Central memory CD8-positive, alpha-beta T cell (primary cell): ENCODE results near the gene L3MBTL4.
"Not testable (repeated sequence)": the region's sequence is repeated elsewhere in the genome, so short reads cannot be mapped to it uniquely, and the experiment has no call there.

ENCODE experiments used
- ATAC-seq: fragments of 150-1000 bp; cut with Tn5 transposase; replicated peaks from 2 replicates; pipeline ENCODE4 v1.10.0; 2022; ENCODE audit warnings: mild to moderate bottlenecking, moderate FRiP score, moderate number of reproducible peaks; ENCODE audit not compliant: poor library complexity, severe bottlenecking; ENCODE audit errors: extremely low read depth
- DNase-seq, 2 donors: peaks; one replicate each; pipeline ENCODE4 v3.0.0; 2021; ENCODE audit warnings: low spot score in 2 of 2
- H3K27ac Mint-ChIP-seq: one replicate; pipeline ENCODE4 v1.8.0; 2022; ENCODE audit warnings: low read depth, mild to moderate bottlenecking, moderate library complexity, mixed read lengths
- H3K27me3 Mint-ChIP-seq: one replicate; pipeline ENCODE4 v1.8.0; 2022; ENCODE audit warnings: mixed read lengths
- H3K36me3 Mint-ChIP-seq: one replicate; pipeline ENCODE4 v1.8.0; 2022; ENCODE audit warnings: mild to moderate bottlenecking, moderate library complexity, mixed read lengths; ENCODE audit not compliant: insufficient read depth
- H3K4me1 Mint-ChIP-seq: one replicate; pipeline ENCODE4 v1.8.0; 2022; ENCODE audit warnings: mixed read lengths
- H3K4me3 Mint-ChIP-seq: one replicate; pipeline ENCODE4 v1.8.0; 2022; ENCODE audit warnings: mild to moderate bottlenecking, moderate library complexity, mixed read lengths
- H3K9me3 Mint-ChIP-seq: one replicate; pipeline ENCODE4 v1.8.0; 2022; ENCODE audit warnings: mixed read lengths

The L3MBTL4 gene

GRCh38 chr18:6072423-6072822 is 342.3 kb downstream of the L3MBTL4 start:
- not testable (repeated sequence) for DNase-seq, H3K9me3 Mint-ChIP-seq, H3K4me3 Mint-ChIP-seq, H3K4me1 Mint-ChIP-seq, H3K36me3 Mint-ChIP-seq, H3K27me3 Mint-ChIP-seq, H3K27ac Mint-ChIP-seq, ATAC-seq

GRCh38 chr18:6069539-6069938 is 345.2 kb downstream of the L3MBTL4 start:
- Mint-ChIP-seq H3K9me3 (peaks cover 12% of the 10 kb centered on the region), H3K27me3 (no peaks in the 10 kb centered on the region), H3K36me3 (peaks cover 2% of the 10 kb centered on the region), H3K4me1 (no peaks in the 10 kb centered on the region), H3K4me3 (no peak overlapping the region), H3K27ac (no peak overlapping the region)
- ATAC-seq (no peak), DNase-seq (no peak)

GRCh38 chr18:6069103-6069502 is 345.6 kb downstream of the L3MBTL4 start:
- Mint-ChIP-seq H3K9me3 (peaks cover 12% of the 10 kb centered on the region), H3K4me1 (no peaks in the 10 kb centered on the region)

GRCh38 chr18:6060149-6060548 is 354.6 kb downstream of the L3MBTL4 start:
- no peaks in the 10 kb centered on the region for H3K4me1 Mint-ChIP-seq
- H3K4me3 Mint-ChIP-seq = no peak overlapping the region
- no peaks in the 10 kb centered on the region for H3K36me3 Mint-ChIP-seq
- no peaks in the 10 kb centered on the region for H3K27me3 Mint-ChIP-seq
- ATAC-seq (no peak), DNase-seq (no peak)
- peaks cover 10% of the 10 kb centered on the region for H3K9me3 Mint-ChIP-seq
- H3K27ac Mint-ChIP-seq = no peak overlapping the region

More at GRCh38 chr18:6069103-6069502, 345.6 kb downstream of the L3MBTL4 start:
- H3K27me3 Mint-ChIP-seq = no peaks in the 10 kb centered on the region
- no peak overlapping the region for H3K27ac Mint-ChIP-seq
- no peak overlapping the region for H3K4me3 Mint-ChIP-seq
- ATAC-seq (no peak), DNase-seq (no peak)
- H3K36me3 Mint-ChIP-seq = peaks cover 2% of the 10 kb centered on the region

GRCh38 chr18:6059551-6059950 is 355.2 kb downstream of the L3MBTL4 start:
- Mint-ChIP-seq H3K4me1 (no peaks in the 10 kb centered on the region), H3K36me3 (no peaks in the 10 kb centered on the region), H3K27ac (no peak overlapping the region), H3K4me3 (no peak overlapping the region), H3K9me3 (peaks cover 11% of the 10 kb centered on the region), H3K27me3 (no peaks in the 10 kb centered on the region)
- DNase-seq (no peak), ATAC-seq (no peak)

GRCh38 chr18:6058941-6059340 is 355.8 kb downstream of the L3MBTL4 start:
- no peak overlapping the region for H3K4me3 Mint-ChIP-seq
- H3K9me3 Mint-ChIP-seq = peaks cover 15% of the 10 kb centered on the region
- H3K36me3 Mint-ChIP-seq = no peaks in the 10 kb centered on the region
- DNase-seq (no peak), ATAC-seq (no peak)
- no peaks in the 10 kb centered on the region for H3K4me1 Mint-ChIP-seq
- H3K27ac Mint-ChIP-seq = no peak overlapping the region
- no peaks in the 10 kb centered on the region for H3K27me3 Mint-ChIP-seq

GRCh38 chr18:6057604-6058003 is 357.1 kb downstream of the L3MBTL4 start:
- Mint-ChIP-seq H3K36me3 (no peaks in the 10 kb centered on the region), H3K4me1 (no peaks in the 10 kb centered on the region), H3K9me3 (peaks cover 15% of the 10 kb centered on the region), H3K27me3 (no peaks in the 10 kb centered on the region), H3K4me3 (no peak overlapping the region), H3K27ac (no peak overlapping the region)
- ATAC-seq (no peak), DNase-seq (no peak)

GRCh38 chr18:6056171-6056910 is 358.4 kb downstream of the L3MBTL4 start:
- Mint-ChIP-seq H3K4me1 (no peaks in the 10 kb centered on the region), H3K4me3 (no peak overlapping the region), H3K9me3 (peaks cover 11% of the 10 kb centered on the region), H3K27me3 (no peaks in the 10 kb centered on the region), H3K27ac (no peak overlapping the region), H3K36me3 (no peaks in the 10 kb centered on the region)
- no peak for DNase-seq
- ATAC-seq = no peak

- Mint-ChIP-seq H3K4me1 (no peaks in the 10 kb centered on the region), H3K27me3 (no peaks in the 10 kb centered on the region), H3K4me3 (no peak overlapping the region), H3K27ac (no peak overlapping the region), H3K36me3 (no peaks in the 10 kb centered on the region), H3K9me3 (peaks cover 11% of the 10 kb centered on the region)
- DNase-seq (no peak), ATAC-seq (no peak)
Observed at GRCh38 chr18:6055711-6056110, 359.0 kb downstream of the L3MBTL4 start.

GRCh38 chr18:6054256-6054842 is 360.4 kb downstream of the L3MBTL4 start:
- no peaks in the 10 kb centered on the region for H3K36me3 Mint-ChIP-seq
- no peaks in the 10 kb centered on the region for H3K27me3 Mint-ChIP-seq
- no peaks in the 10 kb centered on the region for H3K4me1 Mint-ChIP-seq
- H3K9me3 Mint-ChIP-seq = peaks cover 15% of the 10 kb centered on the region
- H3K27ac Mint-ChIP-seq = no peak overlapping the region
- DNase-seq (no peak), ATAC-seq (no peak)
- H3K4me3 Mint-ChIP-seq = no peak overlapping the region

- no peaks in the 10 kb centered on the region for H3K4me1 Mint-ChIP-seq
- DNase-seq (no peak), ATAC-seq (no peak)
- H3K36me3 Mint-ChIP-seq = no peaks in the 10 kb centered on the region
- H3K9me3 Mint-ChIP-seq = peaks cover 16% of the 10 kb centered on the region
- H3K27ac Mint-ChIP-seq = no peak overlapping the region
- no peaks in the 10 kb centered on the region for H3K27me3 Mint-ChIP-seq
- no peak overlapping the region for H3K4me3 Mint-ChIP-seq
Observed at GRCh38 chr18:6052449-6052913, 362.2 kb downstream of the L3MBTL4 start.

- H3K9me3 Mint-ChIP-seq = peaks cover 23% of the 10 kb centered on the region
- DNase-seq, ATAC-seq, H3K27me3 Mint-ChIP-seq, H3K4me3 Mint-ChIP-seq, H3K4me1 Mint-ChIP-seq, H3K36me3 Mint-ChIP-seq, H3K27ac Mint-ChIP-seq: not testable (repeated sequence)
Observed at GRCh38 chr18:6047596-6047995, 367.1 kb downstream of the L3MBTL4 start.

GRCh38 chr18:6044773-6045172 is 369.9 kb downstream of the L3MBTL4 start:
- Mint-ChIP-seq H3K4me1 (no peaks in the 10 kb centered on the region), H3K27ac (no peak overlapping the region), H3K4me3 (no peak overlapping the region), H3K36me3 (no peaks in the 10 kb centered on the region), H3K9me3 (peaks cover 36% of the 10 kb centered on the region), H3K27me3 (no peaks in the 10 kb centered on the region)
- DNase-seq = no peak
- no peak for ATAC-seq
